OCI-LY7 (cell line): ENCODE results near the gene OTUD3.

Experiments used
- CTCF ChIP-seq: fragments of 200-600 bp; sonication (generic); conservative IDR thresholded peaks from 2 replicates; pipeline ENCODE4 v1.5.1; 2014; ENCODE audit warnings: mild to moderate bottlenecking, antibody characterized with exemption, low read length, moderate library complexity, mixed read lengths
- EZH2phosphoT487 ChIP-seq: fragments of 200-600 bp; sonication (generic); IDR thresholded peaks from 2 replicates; pipeline ENCODE4 v1.6.1; 2018; ENCODE audit warnings: low read depth, borderline replicate concordance, mild to moderate bottlenecking, mixed run types, antibody characterized with exemption, low read length, moderate library complexity, mixed read lengths

GRCh38 chr1:19859876-19860275 lies 22.3 kb upstream of the OTUD3 start:
- no peak for TF ChIP-seq CTCF
- TF ChIP-seq EZH2phosphoT487 = no peak
